ENCODE measurements around the gene PLIN4. TPM values are rescaled to one million over a fixed set of nuclear protein-coding genes. Genes with fewer than 3 reads are reported as not detected.

PLIN4 gene
- total and polyA plus RNA-seq, 5 experiments from 2014 or later = 0.07 to 0.36 (median 0.11) TPM

- Mint-ChIP-seq H3K36me3 (no peaks in the 10 kb centered on the region), H3K9me3 (no peaks in the 10 kb centered on the region), H3K27me3 (no peaks in the 10 kb centered on the region), H3K4me3 (no peak overlapping the region), H3K4me1 (peaks cover 0 to 2% (median 0%) of the 10 kb centered on the region in 4 donors), H3K27ac (no peak overlapping the region)
- POLR2A ChIA-PET = no interaction called here
- ATAC-seq (no peak), DNase-seq (no peak)
Measured at GRCh38 chr19:4464815-4465581, 53.3 kb downstream of the PLIN4 start.

- Mint-ChIP-seq H3K4me1 (peaks cover 14 to 26% (median 15%) of the 10 kb centered on the region in 4 donors), H3K36me3 (peaks cover 0 to 9% (median 0%) of the 10 kb centered on the region in 3 donors), H3K9me3 (no peaks in the 10 kb centered on the region), H3K4me3 (peak within 1 kb of the TSS; percentile 82 to 96 (median 92)), H3K27ac (peak within 1 kb of the TSS; percentile 89 to 98 (median 94)), H3K27me3 (peaks cover 0 to 1% (median 0%) of the 10 kb centered on the region in 5 donors)
- POLR2A ChIA-PET = interaction anchor here (0.6 to 3.9 kb wide), 5 partner anchors 14 to 211 kb away, joined by 3 to 50 read pairs (median 4); partner anchors contain the start of genes HDGFL2 and YJU2
- peak; percentile 91 to 98 for ATAC-seq
- DNase-seq = peak; percentile 94 to 99 (median 98)
Measured at GRCh38 chr19:4457654-4458395, 60.5 kb downstream of the PLIN4 start, which contains the start of gene UBXN6. TSS of gene UBXN6 (minus strand) at chr19:4457794. CDS start at chr19:4457697, 97 bp downstream.

DNA sequence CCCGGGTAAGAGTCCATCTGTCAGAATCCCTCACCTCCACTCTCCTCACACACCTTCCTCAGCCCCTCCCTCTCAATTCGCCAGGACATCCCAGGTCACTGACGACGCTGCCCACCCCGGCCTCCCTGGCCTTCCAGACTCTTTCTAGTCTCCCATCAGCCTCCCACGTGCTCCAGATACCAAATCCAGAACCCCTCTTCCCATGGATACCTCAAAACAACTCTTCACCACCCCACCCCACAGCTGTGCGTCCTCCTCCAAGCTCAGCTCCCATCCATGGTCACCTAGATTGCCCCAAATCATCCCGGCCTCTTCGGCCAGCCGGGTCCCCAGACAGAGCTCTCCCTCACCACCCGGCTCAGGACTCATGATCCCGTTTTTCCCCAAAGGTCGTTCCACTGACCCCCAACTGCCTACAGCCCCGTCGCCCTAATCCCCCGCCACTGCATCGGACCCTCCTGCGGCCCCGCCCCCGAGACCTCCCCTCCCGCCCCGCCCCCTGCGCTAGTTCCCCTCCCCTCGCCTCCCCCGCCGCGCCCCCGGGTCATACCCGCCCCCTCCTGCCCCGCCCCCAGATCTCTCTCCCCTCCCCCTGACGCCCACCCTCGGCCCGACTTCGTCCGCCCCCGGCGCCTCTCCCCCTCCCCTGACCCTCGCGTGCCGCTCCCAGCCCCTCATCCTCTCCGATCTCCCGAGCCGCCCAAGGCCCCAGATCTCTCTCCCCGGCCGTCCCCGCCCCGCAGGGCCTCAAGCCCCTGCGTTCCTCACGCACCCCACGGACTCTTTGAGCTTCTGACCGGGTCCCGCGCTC, 61.2 kb downstream of the PLIN4 start:
- POLR2A ChIA-PET = interaction anchor here (0.5 to 3.9 kb wide), 6 partner anchors 15 to 210 kb away, joined by 3 to 50 read pairs (median 4); partner anchors contain the start of genes HDGFL2 and YJU2
- Mint-ChIP-seq H3K9me3 (no peaks in the 10 kb centered on the region), H3K4me3 (peak overlapping the region; percentile 82 to 96 (median 92)), H3K36me3 (peaks cover 0 to 15% (median 0%) of the 10 kb centered on the region in 3 donors), H3K27ac (peak overlapping the region; percentile 85 to 96 (median 94)), H3K4me1 (peaks cover 14 to 26% (median 15%) of the 10 kb centered on the region in 4 donors), H3K27me3 (peaks cover 0 to 1% (median 0%) of the 10 kb centered on the region in 5 donors)
- DNase-seq = peak in 6 of 10 donors; percentile 29 to 62 (median 42)
- peak; percentile 44 to 55 for ATAC-seq

DNA sequence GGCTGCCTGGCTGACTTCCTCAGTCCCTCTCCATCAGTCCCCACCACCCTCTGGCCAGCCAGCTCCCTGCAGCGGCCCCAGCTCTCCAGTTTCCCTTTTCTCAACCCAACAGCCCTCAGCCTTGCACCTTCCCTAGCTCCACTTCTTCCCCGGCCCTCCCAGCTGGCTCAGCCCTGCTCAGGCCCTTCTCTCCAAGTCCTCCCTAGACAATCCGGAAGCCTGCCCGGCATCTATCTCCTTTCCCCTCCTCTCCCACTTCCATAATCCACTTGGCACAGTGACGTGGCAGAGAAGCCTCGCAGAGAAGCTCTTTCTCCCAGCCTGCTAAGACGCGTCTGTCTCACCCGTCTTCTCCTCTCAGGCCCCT, 61.8 kb downstream of the PLIN4 start:
- no peak for ATAC-seq
- peaks cover 0 to 1% (median 0%) of the 10 kb centered on the region in 5 donors for H3K27me3 Mint-ChIP-seq
- H3K36me3 Mint-ChIP-seq = peaks cover 0 to 21% (median 0%) of the 10 kb centered on the region in 3 donors
- H3K4me3 Mint-ChIP-seq = peak overlapping the region; percentile 82 to 93 (median 88)
- no peak for DNase-seq
- H3K4me1 Mint-ChIP-seq = peaks cover 14 to 26% (median 15%) of the 10 kb centered on the region in 4 donors
- H3K9me3 Mint-ChIP-seq = no peaks in the 10 kb centered on the region
- POLR2A ChIA-PET = interaction anchor here (0.5 to 3.9 kb wide), 4 partner anchors 15 to 214 kb away, joined by 4 to 50 read pairs (median 5); partner anchors contain the start of genes HDGFL2 and YJU2
- H3K27ac Mint-ChIP-seq = peak overlapping the region; percentile 85 to 96 (median 94)

- Mint-ChIP-seq H3K27ac (peak overlapping the region; percentile 85 to 96 (median 94)), H3K4me3 (peak overlapping the region; percentile 82 to 93 (median 88)), H3K36me3 (peaks cover 0 to 25% (median under 1%) of the 10 kb centered on the region in 3 donors), H3K27me3 (peaks cover 0 to 1% (median 0%) of the 10 kb centered on the region in 5 donors), H3K4me1 (peaks cover 14 to 26% (median 15%) of the 10 kb centered on the region in 4 donors), H3K9me3 (no peaks in the 10 kb centered on the region)
- DNase-seq = no peak
- POLR2A ChIA-PET = interaction anchor here (1.1 to 3.9 kb wide), 3 partner anchors 16 to 215 kb away, joined by 5 to 50 read pairs (median 6); partner anchors contain the start of gene HDGFL2
- no peak for ATAC-seq
Measured at GRCh38 chr19:4455719-4456475, 62.4 kb downstream of the PLIN4 start.

DNA sequence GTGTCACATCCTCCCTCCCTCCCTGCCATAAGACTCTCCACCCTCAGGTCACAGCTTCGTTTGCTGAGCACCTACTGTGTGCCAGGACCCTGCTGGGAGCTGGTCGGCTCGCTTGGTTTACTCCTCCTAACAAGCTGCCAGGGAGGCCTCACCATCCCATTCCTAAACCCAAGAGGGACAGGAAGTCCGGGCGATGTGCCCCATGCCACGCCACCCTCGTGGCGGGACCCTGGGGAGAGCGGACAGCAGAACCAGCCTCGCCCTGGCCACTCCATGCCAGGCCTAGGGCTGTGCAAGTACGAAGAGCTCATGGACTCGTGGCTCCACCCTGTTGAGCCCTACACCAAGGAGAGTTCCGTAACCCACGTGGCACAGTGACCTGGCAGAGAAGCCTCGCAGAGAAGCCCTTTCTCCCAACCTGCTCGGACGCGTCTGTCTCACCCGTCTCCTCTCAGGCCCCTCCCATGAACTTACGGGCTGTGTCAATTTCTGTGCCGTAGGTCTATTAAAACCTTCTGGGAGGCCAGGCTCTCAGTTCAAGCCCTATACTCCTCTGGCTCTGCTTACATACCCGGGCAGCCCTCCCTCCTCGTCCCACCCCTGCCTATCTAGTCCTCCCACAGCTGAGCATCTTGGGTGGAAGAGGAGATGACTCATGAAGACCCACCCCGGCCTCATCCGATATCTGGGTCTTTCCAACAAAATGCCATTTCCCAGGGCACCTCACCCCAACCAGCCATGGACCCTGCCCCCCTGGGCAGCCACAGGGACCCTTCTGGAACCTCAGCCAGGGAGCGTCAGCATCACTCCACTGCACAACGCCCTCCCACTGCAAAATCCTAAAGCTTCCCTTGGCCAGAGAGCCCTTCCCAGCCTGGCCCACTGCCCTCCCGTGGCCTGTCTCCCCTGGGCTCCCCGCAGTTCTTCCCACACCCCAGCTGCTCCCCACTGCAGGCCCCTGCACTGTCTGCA, 63.3 kb downstream of the PLIN4 start:
- POLR2A ChIA-PET = interaction anchor here (0.8 to 1.1 kb wide), 4 partner anchors 16 to 216 kb away, joined by 3 to 6 read pairs (median 4); partner anchors contain the start of genes CHAF1A and HDGFL2
- DNase-seq (peak in 1 of 10 donors; percentile 24), ATAC-seq (no peak)
- H3K4me3 Mint-ChIP-seq = peak overlapping the region in 8 of 10 donors; percentile 19 to 90 (median 44)
- H3K9me3 Mint-ChIP-seq = no peaks in the 10 kb centered on the region
- H3K4me1 Mint-ChIP-seq = peaks cover 14 to 26% (median 15%) of the 10 kb centered on the region in 4 donors
- peaks cover 0 to 1% (median 0%) of the 10 kb centered on the region in 5 donors for H3K27me3 Mint-ChIP-seq
- peak overlapping the region in 6 of 10 donors; percentile 42 to 73 (median 43) for H3K27ac Mint-ChIP-seq
- peaks cover 0 to 33% (median 2%) of the 10 kb centered on the region in 3 donors for H3K36me3 Mint-ChIP-seq

- Mint-ChIP-seq H3K36me3 (peaks cover 0 to 46% (median 8%) of the 10 kb centered on the region in 3 donors), H3K9me3 (no peaks in the 10 kb centered on the region), H3K4me1 (peaks cover 14 to 26% (median 15%) of the 10 kb centered on the region in 4 donors), H3K4me3 (no peak overlapping the region), H3K27me3 (peaks cover 0 to 1% (median 0%) of the 10 kb centered on the region in 5 donors), H3K27ac (peak overlapping the region in 1 of 10 donors; percentile 59)
- ATAC-seq (no peak), DNase-seq (peak in 1 of 10 donors; percentile 56)
- POLR2A ChIA-PET = interaction anchor here (0.7 to 0.8 kb wide), 3 partner anchors 18 to 51 kb away, joined by 3 read pairs; partner anchors contain the start of genes CHAF1A and HDGFL2
Measured at GRCh38 chr19:4453232-4454179, 64.8 kb downstream of the PLIN4 start.

GRCh38 chr19:4452230-4452990, 65.9 kb downstream of the PLIN4 start:
- peak overlapping the region in 2 of 10 donors; percentile 33 to 53 for H3K27ac Mint-ChIP-seq
- no peaks in the 10 kb centered on the region for H3K9me3 Mint-ChIP-seq
- H3K4me3 Mint-ChIP-seq = no peak overlapping the region
- DNase-seq = peak in 1 of 10 donors; percentile 57
- peaks cover 11 to 22% (median 13%) of the 10 kb centered on the region in 4 donors for H3K4me1 Mint-ChIP-seq
- H3K27me3 Mint-ChIP-seq = no peaks in the 10 kb centered on the region
- POLR2A ChIA-PET = interaction anchor here (0.7 kb wide), 3 partner anchors 19 to 849 kb away, joined by 3 read pairs; partner anchors contain the start of gene HDGFL2
- peaks cover 0 to 50% (median 11%) of the 10 kb centered on the region in 3 donors for H3K36me3 Mint-ChIP-seq
- no peak for ATAC-seq
